SU-DHL-6 (cell line): Measurements from ENCODE around the gene RBMS3.

Experiments used
- H2AFZ ChIP-seq: fragments of 200-600 bp; sonication (generic); 2 replicates; pipeline ENCODE4 v1.6.1; 2014; ENCODE audit warnings: low read depth, mild to moderate bottlenecking, moderate library complexity, mixed read lengths, antibody characterized with exemption, low read length; ENCODE audit not compliant: severe bottlenecking
- H3F3A ChIP-seq: fragments of 200-600 bp; shearing (Covaris generic); 2 replicates; pipeline ENCODE4 v1.6.0; 2016; ENCODE audit warnings: antibody characterized with exemption, mild to moderate bottlenecking; ENCODE audit not compliant: insufficient read depth
- H3K27ac ChIP-seq: fragments of 200-600 bp; sonication (generic); 2 replicates; pipeline ENCODE4 v1.5.1; 2016; ENCODE audit warnings: low read depth, mild to moderate bottlenecking, low read length, moderate library complexity, mixed read lengths
- H3K27me3 ChIP-seq: fragments of 200-600 bp; sonication (generic), shearing (Covaris generic); 2 replicates; pipeline ENCODE4 v1.6.0; 2014; ENCODE audit warnings: mild to moderate bottlenecking, low read length
- H3K36me3 ChIP-seq: fragments of 200-600 bp; sonication (generic); 2 replicates; pipeline ENCODE4 v1.6.1; 2014; ENCODE audit warnings: mild to moderate bottlenecking, low read length, mixed read lengths
- H3K4me2 ChIP-seq: fragments of 300-600, 200-600 bp; shearing (Covaris generic), sonication (generic); 2 replicates; pipeline ENCODE4 v1.6.0; 2014; ENCODE audit warnings: low read length, low read depth, mild to moderate bottlenecking; ENCODE audit not compliant: poor library complexity, severe bottlenecking
- H3K4me3 ChIP-seq: fragments of 200-600 bp; sonication (generic); 2 replicates; pipeline ENCODE4 v1.5.1; 2014; ENCODE audit warnings: antibody characterized with exemption, low read length, mild to moderate bottlenecking, mixed read lengths; ENCODE audit not compliant: insufficient read depth, poor library complexity, severe bottlenecking
- H3K79me2 ChIP-seq: fragments of 200-600 bp; sonication (generic); 2 replicates; pipeline ENCODE4 v1.6.1; 2014; ENCODE audit warnings: mild to moderate bottlenecking, low read length, moderate library complexity; ENCODE audit not compliant: insufficient read depth
- H3K9ac ChIP-seq: fragments of 200-600 bp; sonication (generic); 2 replicates; pipeline ENCODE4 v1.7.0; 2014; ENCODE audit warnings: mild to moderate bottlenecking, low read length
- H3K9me2 ChIP-seq: fragments of 200-600 bp; sonication (generic); replicated peaks from 2 replicates; pipeline ENCODE4 v1.6.1; 2014; ENCODE audit warnings: low read length; ENCODE audit not compliant: insufficient read depth
- H3K9me3 ChIP-seq: fragments of 200-600 bp; sonication (generic); 2 replicates; pipeline ENCODE4 v1.6.1; 2014; ENCODE audit warnings: low read length, mixed read lengths; ENCODE audit not compliant: insufficient read depth
- H4K20me1 ChIP-seq: fragments of 200-600 bp; sonication (generic); 2 replicates; pipeline ENCODE4 v1.6.1; 2014; ENCODE audit warnings: low read depth, mild to moderate bottlenecking, antibody characterized with exemption, low read length, moderate library complexity, mixed read lengths
- CTCF ChIP-seq: fragments of 200-600 bp; sonication (generic); IDR thresholded peaks from one replicate; pipeline ENCODE4 v1.5.1; 2017; ENCODE audit warnings: antibody characterized with exemption, mild to moderate bottlenecking, low read length, moderate library complexity; ENCODE audit not compliant: insufficient read depth, poor library complexity, severe bottlenecking
- EZH2phosphoT487 ChIP-seq: fragments of 200-600 bp; sonication (generic), shearing (Covaris generic); conservative IDR thresholded peaks from 2 replicates; pipeline ENCODE4 v1.6.1; 2018; ENCODE audit warnings: mild to moderate bottlenecking, antibody characterized with exemption, low read length, moderate library complexity, mixed read lengths

RBMS3 gene

GRCh38 chr3:29514912-29515311 lies 234.0 kb downstream of the RBMS3 start:
- no peak overlapping the region for H3K4me2 ChIP-seq
- no peaks in the 10 kb centered on the region for H4K20me1 ChIP-seq
- no peak overlapping the region for H2AFZ ChIP-seq
- no peak overlapping the region for H3K9ac ChIP-seq
- no peaks in the 10 kb centered on the region for H3K36me3 ChIP-seq
- no peak overlapping the region for H3K4me3 ChIP-seq
- no peaks in the 10 kb centered on the region for H3K79me2 ChIP-seq
- no peaks in the 10 kb centered on the region for H3K27me3 ChIP-seq
- no peak for TF ChIP-seq EZH2phosphoT487
- TF ChIP-seq CTCF, result no peak
- H3K27ac ChIP-seq, result no peak overlapping the region
- H3F3A ChIP-seq, result no peaks in the 10 kb centered on the region
- H3K9me2 ChIP-seq, result no peaks in the 10 kb centered on the region
- H3K9me3 ChIP-seq, result no peaks in the 10 kb centered on the region

GRCh38 chr3:29515451-29515850 lies 234.6 kb downstream of the RBMS3 start:
- Histone ChIP-seq H3K9me3 (no peaks in the 10 kb centered on the region), H3K9ac (no peak overlapping the region), H3K36me3 (no peaks in the 10 kb centered on the region), H3K27ac (no peak overlapping the region), H3K9me2 (no peaks in the 10 kb centered on the region), H3F3A (no peaks in the 10 kb centered on the region), H3K4me2 (no peak overlapping the region), H2AFZ (no peak overlapping the region), H4K20me1 (no peaks in the 10 kb centered on the region), H3K79me2 (no peaks in the 10 kb centered on the region), H3K27me3 (no peaks in the 10 kb centered on the region), H3K4me3 (no peak overlapping the region)
- TF ChIP-seq EZH2phosphoT487 (no peak), CTCF (no peak)

GRCh38 chr3:29516164-29516563 lies 235.3 kb downstream of the RBMS3 start:
- Histone ChIP-seq H3K27me3 (no peaks in the 10 kb centered on the region), H3K9me3 (no peaks in the 10 kb centered on the region), H3K9me2 (no peaks in the 10 kb centered on the region), H4K20me1 (no peaks in the 10 kb centered on the region), H3K4me2 (no peak overlapping the region), H3K4me3 (no peak overlapping the region), H3K36me3 (no peaks in the 10 kb centered on the region), H3K79me2 (no peaks in the 10 kb centered on the region), H2AFZ (no peak overlapping the region), H3K27ac (no peak overlapping the region), H3K9ac (no peak overlapping the region), H3F3A (no peaks in the 10 kb centered on the region)
- TF ChIP-seq EZH2phosphoT487 (no peak), CTCF (no peak)

GRCh38 chr3:29520764-29521163 lies 239.9 kb downstream of the RBMS3 start:
- no peaks in the 10 kb centered on the region for H4K20me1 ChIP-seq
- no peak overlapping the region for H3K9ac ChIP-seq
- no peaks in the 10 kb centered on the region for H3K9me3 ChIP-seq
- no peak overlapping the region for H2AFZ ChIP-seq
- H3K36me3 ChIP-seq, result no peaks in the 10 kb centered on the region
- no peak overlapping the region for H3K4me3 ChIP-seq
- no peak overlapping the region for H3K4me2 ChIP-seq
- TF ChIP-seq EZH2phosphoT487 (no peak), CTCF (no peak)
- no peaks in the 10 kb centered on the region for H3K9me2 ChIP-seq
- no peaks in the 10 kb centered on the region for H3K27me3 ChIP-seq
- H3K79me2 ChIP-seq, result no peaks in the 10 kb centered on the region
- H3F3A ChIP-seq, result no peaks in the 10 kb centered on the region
- H3K27ac ChIP-seq, result no peak overlapping the region
